VCaP (cell line): ENCODE measurements around the gene TADA3.
A peak's percentile ranks its signal among the peaks of the same experiment; 100 is the strongest.

Experiments
- H3K27ac ChIP-seq: fragments of 450-650 bp; 2 replicates; pipeline ENCODE4 v1.5.1; 2017
- CTCF ChIP-seq: fragments of 450-650 bp; conservative IDR thresholded peaks from 2 replicates; pipeline ENCODE4 v1.5.1; 2017; ENCODE audit warnings: mild to moderate bottlenecking, moderate library complexity

Gene TADA3

DNA sequence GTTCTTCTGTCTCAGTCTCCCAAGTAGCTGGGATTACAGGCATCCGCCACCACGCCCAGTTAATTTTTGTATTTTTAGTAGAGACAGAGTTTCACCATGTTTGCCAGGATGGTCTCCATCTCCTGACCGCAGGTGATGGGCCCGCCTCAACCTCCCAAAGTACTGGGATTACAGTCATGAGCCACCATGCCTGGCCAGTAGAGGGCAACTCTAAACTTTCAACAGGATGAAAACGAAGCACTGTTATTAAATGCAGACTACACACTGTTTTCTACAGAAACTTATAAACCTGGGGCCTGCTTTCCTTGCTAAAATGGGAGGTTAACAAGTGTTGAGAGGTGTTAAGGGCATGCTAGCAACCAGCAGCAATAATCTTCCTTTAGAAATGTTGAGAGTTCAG, 8.3 kb upstream of the TADA3 start:
- TF ChIP-seq CTCF = peak; percentile 69
- no peak overlapping the region for H3K27ac ChIP-seq

- TF ChIP-seq CTCF = no peak
- H3K27ac ChIP-seq = no peak overlapping the region
Measured at GRCh38 chr3:9797196-9797945, 5.1 kb upstream of the TADA3 start.

GRCh38 chr3:9795207-9795606, 2.9 kb upstream of the TADA3 start:
- no peak for TF ChIP-seq CTCF
- H3K27ac ChIP-seq = peak overlapping the region; percentile 8; the same call in 1 of the 2 replicates

DNA sequence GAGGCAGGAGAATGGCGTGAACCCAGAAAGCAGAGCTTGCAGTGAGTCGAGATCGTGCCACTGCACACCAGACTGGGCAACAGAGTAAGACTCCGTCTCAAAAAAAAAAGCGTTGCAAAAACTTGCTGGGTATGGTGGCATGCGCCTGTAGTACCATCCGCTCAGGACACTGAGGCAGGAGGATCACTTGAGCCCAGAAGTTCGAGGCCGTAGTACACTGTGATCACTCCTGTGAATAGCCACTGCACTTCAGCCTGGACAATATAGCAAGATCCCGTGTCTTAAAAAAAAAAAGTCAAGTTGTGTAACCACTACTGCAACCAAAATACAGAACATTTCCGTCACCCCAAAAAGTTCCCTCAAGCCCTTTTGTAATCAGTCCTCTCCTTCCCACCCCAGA, 2.1 kb upstream of the TADA3 start:
- H3K27ac ChIP-seq = no peak overlapping the region
- no peak for TF ChIP-seq CTCF

DNA sequence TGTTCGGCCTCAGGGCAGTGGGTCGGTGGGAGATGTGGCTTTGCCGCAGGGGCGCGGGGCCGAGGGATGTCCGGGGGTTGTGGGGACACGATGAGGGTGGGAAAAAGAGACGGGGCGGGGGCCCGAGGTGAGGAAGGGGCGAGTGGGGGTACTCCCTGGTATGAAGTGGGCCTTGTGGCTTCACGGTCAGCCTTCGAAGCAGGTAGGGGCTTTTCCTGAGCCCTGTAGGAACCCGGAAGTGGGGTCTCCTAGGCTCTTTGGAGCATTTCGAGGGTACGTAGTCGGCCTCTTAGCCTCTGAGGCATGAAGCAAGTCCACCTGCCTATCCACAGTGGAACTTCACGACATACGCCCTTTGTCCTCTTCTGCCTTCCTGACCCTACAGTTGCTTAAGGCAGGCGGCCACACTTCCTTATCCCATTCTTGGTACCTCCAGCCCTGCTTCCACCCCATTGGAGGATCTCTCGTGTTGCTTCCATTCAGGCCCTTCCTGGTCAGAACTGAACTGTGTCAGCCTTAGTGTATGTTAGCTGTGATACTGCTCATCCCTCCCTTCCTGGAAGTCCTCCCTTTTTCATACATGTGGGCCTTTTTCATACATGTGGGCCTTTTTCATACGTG, 998 bp upstream of the TADA3 start:
- no peak for TF ChIP-seq CTCF
- H3K27ac ChIP-seq = peak overlapping the region; percentile 99

- H3K27ac ChIP-seq = peak overlapping the region; percentile 99
- TF ChIP-seq CTCF = no peak
Measured at GRCh38 chr3:9791790-9792404, 376 bp downstream of the TADA3 start.

- no peak for TF ChIP-seq CTCF
- no peak overlapping the region for H3K27ac ChIP-seq
Measured at GRCh38 chr3:9791127-9791526, 1.1 kb downstream of the TADA3 start.
